Measurements from ENCODE around the gene UBE2E1.
"Not testable (repeated sequence)": the region's sequence is repeated elsewhere in the genome, so short reads cannot be mapped to it uniquely, and the experiment has no call there.

The UBE2E1 gene

DNA sequence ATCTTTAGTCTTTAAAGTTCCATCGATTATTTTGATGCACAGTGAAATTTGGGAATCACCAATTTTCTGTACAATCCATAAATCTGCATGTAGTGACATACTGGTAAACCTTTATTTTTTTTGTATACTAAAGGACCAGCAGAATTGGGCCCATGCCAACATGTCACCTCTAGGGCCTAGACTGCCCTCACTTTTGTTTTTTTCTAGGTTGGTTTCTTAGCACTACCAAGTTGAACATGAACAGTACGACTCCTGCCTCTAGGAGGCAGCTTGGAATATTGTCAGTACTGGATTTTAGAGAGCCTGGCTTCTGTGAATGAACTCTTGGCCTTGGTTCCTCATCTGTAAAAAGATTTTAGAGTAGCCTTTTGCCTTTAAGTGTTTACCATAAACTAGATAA, 78.7 kb downstream of the UBE2E1 start:
- no peak for DNase-seq

DNA sequence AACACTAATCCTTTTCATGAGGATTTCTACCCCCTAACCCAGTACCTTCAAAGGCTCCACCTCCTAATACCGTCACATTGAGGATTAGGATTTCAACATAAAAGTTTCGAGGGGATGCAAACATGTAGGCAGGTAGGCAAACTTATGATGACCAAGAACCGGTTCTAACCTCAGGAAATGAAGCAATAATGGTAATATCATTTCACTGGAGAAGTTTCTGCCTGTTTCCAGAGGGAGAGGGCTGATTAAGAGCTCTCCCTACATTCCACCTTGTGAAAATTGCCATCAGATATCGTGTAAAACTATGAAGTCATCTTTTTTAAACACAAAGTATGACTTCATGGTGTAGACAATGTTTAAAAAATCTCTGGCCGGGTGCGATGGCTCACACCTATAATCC, 79.5 kb downstream of the UBE2E1 start:
- no peak for DNase-seq

DNA sequence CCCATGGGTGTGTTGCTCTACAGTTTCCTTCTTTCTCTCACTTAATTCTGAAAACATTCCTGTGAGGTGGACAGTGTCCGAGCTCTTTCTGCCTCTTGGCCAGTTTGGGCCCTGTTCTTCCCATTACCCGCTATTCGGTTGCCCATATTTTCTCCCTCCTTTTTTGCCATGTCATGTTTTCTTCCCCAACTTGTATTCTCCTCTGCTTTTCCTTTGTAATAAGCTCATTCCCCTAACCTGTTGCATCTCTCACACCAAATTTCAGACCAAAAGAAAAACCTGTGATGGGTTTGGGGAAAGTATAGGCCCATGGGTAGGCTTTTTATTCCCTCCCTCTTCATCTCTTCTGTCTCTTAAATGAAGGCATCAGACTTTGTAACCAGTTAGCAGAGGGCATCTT, 80.6 kb downstream of the UBE2E1 start:
- no peak for DNase-seq

DNA sequence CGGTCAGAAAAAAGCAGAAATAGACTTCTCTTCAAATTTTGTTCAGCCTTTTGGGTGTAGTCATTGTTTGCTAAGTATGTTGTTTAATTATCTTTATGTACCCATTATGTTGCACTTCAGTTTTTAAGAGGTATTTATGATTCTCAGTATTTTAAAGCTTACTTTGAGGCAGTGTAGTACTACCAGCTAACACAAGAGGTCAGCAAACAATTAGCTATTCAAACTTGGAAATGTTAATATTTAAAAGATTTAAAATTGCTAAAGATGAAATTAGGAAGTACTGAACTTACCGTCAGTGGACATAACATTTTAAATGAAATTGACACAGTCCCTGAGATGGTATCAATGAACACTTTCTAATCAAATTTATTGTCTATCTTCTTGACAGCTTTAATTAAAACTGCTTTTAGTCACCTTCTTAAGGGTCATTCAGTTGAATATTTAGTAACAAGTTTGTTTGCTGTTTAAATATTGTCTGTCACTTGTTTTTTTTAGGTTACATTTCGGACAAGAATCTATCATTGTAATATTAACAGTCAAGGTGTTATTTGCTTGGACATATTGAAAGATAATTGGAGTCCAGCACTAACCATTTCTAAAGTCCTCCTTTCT, 83.0 kb downstream of the UBE2E1 start:
- DNase-seq, result peak in 1 of 2 experiments; percentile 29

DNA sequence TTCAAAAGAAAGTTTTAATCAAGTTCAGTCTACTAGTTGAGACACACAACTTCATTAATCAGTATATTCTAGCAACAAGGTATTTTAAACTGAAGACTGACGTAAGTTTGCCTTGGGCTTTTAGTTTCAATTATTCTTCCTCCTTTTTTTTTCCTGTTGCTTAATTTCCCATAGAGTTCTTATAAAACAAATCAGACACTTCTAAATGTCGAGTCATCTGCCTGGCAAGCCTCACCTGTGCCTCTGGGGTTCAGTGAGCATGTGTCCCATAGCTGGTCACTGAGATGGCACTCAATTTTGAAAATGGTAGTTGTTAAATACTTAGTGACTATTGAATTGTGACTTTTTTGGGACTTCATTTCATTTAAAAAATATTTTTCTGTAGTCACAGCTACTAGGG, 83.6 kb downstream of the UBE2E1 start:
- DNase-seq, result no peak

DNA sequence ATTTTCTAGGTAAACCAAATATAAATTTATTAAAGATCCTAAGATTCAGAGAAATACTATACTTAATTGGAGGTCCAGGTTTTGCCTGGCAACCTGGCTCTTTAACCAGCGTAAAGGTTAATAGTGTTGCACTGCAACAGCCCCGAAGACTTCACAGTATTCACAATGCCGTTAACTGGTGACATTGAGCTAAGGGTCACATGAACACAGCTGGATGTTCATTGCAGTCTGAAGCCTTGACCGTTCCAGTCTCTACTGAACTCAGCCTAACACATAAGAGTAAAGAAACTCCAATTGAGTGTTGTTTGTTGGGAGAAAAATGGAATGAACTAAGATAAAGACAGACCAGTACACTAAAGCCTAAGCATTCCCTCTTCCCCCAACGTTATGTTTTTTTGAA, 84.2 kb downstream of the UBE2E1 start:
- no peak for DNase-seq

DNA sequence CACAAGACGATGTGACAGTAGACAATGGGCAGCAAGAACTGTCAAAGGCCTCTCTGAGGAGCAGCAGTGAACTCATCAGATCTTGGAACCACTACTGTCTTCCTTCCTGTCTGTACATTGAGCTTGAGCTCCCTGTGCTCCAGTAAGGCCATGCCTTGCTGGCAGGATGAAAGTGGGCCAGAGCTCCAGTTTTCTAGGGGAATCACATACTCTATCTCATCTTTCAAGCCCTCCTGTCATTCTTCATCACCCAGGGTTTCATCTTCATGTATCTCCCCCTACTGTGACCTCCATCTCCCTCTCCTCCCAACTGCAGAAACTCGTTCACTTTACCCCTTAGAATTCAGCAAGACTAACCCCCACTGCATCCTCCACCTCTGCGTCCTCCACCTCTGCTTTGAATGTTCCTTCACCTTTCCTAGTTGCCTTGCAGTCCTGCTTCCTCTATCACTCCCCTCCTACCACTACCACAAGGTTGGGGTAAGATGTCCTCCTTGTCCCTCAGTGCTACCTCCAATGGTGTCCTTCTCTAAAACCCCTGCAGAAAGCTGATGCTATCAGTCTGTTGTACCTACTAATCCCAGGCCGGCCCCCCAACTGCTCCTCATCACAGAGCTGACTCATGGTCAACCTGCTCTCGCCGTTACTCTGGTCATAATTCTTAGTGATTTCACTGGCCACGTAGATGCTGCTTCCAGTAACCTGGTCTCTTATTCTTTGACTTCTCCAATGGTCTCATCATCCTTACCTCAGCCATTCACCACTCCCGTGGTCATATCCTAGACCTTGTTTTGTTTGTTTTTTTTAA, 88.7 kb downstream of the UBE2E1 start:
- DNase-seq, result no peak

DNA sequence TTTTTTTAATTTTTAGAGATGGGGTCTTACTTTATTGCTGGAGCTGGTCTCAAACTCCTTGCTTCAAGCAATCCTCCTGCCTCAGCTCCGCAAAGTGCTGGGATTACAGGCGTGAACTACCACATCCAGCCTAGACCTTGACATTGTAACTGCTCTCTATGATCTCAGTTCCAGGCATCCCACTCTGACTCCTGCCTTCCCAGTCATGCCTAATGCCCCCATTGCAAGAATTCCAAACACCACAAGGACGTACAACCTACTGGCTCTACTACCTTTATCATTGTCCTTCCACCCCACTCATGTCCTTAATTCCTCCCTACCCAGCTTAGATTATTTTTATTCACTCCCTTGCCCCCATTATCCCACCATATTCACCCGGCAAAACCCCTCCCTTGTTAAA, 89.4 kb downstream of the UBE2E1 start:
- DNase-seq, result no peak

DNA sequence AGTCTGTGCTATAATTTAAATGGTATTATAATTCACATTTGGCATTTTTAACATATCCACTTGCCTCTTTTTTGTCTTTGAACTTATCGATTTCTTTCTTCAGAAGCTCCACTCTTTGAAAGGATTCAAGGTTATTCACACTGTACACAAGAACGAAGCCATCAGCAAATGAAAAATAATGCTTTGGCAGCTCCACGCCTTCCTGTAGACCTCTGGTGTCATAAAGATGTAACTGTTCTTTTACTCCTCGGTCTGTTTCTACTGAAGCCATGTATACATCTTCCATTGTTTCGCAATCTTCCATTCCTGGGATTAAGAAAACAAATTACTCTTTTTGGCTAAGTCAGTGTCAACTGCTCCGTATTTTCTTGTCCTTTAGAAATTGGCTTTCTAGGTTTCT, 95.0 kb downstream of the UBE2E1 start:
- DNase-seq, result no peak

DNA sequence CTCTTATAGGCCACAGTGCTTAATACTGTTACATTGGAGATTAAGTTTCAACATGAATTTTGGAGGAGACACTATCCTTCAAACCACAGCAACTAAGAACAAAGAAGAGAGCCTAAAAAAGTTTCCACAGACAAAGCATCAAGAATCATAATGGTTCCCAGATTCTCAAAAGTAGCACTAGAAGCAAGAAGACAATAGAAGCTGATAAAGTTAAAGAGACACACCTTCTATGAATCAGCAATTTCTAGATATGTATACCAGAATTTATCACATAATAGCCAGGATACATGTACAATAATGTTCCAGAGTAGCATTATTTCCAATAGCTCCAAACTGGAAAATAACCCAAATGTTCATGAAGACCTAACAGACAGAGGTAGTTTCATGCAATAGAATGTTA, 98.8 kb downstream of the UBE2E1 start:
- no peak for DNase-seq

DNA sequence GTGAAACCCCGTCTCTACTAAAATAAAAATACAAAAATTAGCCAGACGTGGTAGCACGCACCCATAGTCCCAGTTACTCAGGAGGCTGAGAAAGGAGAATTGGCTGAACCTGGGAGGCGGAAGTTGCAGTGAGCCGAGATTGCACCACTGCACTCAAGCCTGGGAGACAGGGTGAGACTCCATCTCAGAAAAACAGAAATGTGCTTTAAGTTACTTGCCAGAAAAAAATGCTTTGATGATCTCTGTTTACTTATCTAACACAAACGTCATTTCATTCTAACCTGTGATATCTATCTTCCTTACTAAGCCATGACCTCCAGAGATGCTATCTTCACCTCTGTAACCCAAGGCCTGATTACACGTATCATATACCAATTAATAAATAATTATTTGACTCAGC, 103.6 kb downstream of the UBE2E1 start:
- DNase-seq, result no peak

DNA sequence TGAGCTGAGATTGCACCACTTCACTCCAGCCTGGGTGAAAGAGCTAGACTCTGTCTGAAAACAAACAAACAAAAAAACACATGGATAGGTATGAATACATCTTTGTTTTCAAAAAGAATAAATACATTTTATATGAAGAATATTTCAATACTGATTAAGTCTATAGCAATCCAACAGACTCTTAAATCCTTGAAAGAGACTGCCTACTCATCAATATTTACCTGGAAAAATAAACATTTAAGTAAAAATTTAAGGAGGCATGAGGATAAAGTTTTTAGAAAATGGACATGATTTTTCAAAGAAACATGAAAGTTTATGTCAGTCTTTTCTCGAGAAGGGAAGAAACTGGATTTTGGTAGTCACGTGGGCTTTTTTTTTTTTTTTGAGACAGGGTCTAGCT, 105.6 kb downstream of the UBE2E1 start:
- no peak for DNase-seq

DNA sequence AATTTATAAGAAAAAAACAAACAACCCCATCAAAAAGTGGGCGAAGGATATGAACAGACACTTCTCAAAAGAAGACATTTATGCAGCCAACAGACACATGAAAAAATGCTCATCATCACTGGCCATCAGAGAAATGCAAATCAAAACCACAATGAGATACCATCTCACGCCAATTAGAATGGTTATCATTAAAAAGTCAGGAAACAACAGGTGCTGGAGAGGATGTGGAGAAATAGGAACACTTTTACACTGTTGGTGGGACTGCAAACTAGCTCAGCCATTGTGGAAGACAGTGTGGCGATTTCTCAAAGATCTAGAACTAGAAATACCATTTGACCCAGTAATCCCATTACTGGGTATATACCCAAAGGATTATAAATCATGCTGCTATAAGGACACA, 106.6 kb downstream of the UBE2E1 start:
- not testable (repeated sequence) for DNase-seq

DNA sequence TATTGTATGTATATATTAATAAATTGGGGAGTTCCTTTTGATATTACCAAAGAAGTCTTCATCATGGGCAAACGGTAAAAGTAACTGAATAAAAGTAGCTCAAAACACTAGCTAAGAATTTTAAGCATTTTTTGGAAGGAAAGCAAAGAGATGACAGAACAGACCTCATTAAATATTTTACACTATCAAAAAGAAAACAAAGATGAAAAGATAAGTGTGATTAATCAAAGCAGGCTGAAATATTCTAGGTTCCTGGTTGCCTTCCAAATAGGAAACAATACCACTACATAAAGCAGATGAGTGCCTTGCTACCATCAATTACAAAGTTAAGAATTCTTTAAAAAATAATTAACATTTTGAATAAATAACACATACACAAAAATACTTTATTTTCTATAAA, 107.4 kb downstream of the UBE2E1 start:
- DNase-seq, result no peak

DNA sequence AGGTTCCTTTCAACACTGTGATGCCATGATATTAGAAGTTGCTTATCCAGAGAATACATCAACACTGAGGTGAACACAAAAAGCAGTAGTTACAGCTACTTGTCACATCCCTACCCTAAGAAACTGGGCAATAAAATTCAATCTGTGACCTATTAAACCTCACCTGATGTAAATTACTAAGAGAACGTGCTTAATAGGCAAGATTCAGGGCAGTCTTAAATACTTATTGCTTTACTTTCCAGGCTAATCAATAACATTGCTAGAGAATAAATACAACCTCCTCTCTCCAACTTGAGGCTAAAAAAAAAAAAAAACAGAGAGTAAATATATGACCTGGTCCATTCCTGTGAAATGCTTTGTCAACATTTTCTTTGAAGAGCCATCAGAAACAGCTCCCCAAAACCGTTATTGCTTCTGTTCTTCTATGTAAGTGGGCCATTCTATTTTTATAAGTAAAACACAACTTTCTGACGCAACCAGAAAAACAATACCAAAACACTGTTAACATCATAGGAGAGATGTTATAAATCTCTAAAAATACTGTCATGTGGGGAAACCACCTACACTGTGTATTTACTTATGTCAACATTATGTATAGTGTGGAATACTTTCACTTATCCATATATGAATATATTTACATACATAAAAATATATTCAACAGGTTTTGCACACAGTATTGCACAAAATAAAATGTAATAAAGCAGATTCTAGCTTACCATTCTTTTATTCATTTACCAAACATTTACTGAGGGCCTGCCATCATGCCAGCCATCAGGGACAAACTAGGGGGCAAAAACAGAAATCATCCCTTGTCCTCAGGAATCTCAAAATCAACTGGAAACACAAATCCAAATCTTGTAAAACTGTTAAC, 108.4 kb downstream of the UBE2E1 start:
- DNase-seq, result no peak

DNA sequence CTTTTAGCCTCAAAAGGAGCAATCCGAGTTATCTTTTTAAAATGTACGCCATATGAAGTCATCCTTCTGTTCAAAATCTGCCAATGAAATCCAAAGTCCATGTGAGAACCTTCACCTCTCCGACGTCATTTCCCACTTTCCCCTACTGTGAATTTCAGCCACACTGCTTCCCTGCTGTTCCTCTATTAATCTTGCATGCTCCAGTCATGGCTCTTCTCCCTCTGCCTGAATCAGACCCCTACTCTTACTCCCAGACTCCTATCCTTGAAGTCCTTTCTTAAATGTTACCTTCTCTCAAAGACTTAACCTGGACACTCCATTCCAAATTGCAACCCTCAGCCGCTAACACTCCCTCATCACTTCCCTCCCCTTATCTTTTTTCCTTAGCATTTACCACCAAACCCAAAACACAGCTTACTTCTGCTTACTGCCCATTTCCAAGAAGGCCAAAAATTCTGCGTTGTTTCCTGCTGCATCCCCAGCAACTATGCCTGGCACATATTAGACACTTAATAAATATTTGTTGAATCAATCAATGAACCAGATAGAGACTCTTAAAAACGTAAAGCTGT, 109.9 kb downstream of the UBE2E1 start:
- DNase-seq, result no peak

DNA sequence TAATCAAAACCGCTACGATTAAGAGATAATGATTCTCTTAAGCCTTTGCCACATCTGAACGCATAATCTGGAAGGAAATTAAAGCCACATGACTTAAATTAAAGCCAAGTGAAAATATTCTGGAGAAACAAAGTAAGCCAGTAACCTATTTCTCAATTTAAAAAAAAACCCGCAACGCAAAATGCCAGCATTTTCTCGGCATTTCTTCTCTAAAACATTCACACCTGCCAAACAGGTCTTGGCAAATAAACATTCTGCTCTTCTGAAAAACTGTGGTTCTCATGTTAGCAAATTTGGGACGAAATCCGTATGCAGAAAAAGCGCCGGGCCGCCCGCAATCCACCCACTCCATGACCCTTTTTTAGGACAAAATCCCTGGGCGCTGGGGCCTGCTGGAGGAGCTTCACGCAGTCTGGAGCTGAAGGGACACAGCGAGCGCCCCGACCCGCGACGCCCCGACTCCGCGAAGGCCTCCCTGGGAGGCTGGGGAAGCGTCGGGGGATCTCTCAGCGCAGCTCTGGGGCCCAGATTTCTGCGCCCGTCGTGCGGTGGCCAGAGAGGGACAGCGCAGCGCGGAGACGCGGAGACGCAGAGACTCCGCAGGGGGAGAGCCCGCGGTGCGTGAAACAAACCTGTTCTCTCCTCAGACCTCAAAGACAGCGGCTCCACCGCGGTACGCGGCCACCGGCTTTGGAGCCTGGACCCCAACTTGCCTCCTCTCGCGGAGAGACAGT, 110.6 kb downstream of the UBE2E1 start:
- no peak for DNase-seq

DNA sequence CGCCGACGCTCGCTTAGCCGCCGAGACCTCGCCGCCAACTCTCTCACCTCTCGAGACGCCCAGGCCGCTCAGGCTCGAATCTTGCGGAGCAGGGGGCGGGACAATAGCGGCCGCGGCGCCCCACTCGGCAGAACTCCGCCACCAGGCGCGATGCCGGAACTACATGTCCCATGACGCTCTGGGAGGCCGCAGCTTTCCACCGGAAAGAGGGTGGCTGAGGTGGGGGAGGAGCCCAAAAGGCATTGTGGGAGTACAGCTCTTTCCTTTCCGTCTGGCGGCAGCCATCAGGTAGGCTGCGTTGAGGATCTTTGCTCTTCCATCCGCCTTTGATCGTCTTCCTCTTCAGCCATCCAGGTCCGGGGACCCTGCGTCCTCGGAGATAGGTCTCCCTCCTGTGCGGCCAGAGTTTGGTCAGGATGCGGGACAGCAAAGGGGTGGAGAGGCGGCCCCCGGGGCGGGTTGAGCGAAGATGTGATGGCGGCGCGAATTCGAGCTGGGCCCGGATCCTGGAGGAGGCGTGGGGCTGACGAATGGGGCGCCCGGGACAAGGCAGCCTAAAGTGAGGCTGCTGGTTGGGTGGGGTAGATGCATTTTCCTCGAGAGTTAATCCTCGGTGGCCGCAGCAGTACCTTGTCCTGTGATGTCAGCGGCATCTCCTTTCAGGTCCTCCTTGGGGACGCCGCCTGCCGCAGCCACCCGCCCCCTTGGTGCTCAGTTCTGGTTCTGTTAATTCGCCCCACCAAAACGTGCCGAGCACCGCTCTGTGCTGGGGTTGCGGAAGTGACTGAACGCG, 111.3 kb downstream of the UBE2E1 start, which contains the start of the genes NKIRAS1 and RPL15:
Gene NKIRAS1, minus strand, starts transcription at position 105 of the 793 bp plus-strand sequence. CDS start 6,086 bp downstream, outside the sequence.
Gene RPL15, plus strand, starts transcription at position 247 of the 793 bp plus-strand sequence. CDS start 728 bp downstream, outside the sequence.
- DNase-seq, result peak; percentile 89 to 96

DNA sequence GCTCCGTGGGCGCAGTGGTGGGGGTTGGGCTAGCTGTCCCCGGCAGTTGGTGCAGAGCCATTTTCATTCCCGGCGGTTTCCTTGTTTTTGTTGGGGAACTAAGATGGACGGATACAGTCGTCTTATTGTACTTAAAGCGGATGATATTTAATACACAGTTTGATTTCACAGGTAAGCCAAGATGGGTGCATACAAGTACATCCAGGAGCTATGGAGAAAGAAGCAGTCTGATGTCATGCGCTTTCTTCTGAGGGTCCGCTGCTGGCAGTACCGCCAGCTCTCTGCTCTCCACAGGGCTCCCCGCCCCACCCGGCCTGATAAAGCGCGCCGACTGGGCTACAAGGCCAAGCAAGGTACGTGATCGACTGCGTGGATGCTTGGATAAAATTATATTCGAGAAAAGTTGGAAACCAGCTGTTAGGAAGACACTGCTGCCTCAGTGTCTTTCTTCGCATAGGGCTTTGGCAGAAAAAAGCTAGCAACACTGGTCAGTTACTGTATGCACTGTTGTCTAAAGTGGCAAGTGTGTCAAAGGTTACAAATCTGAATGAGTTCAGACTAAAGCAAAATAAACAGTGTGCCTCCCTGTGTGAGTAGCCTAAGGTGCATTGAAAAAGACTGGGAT, 112.0 kb downstream of the UBE2E1 start:
- DNase-seq, result peak; percentile 27 to 72

DNA sequence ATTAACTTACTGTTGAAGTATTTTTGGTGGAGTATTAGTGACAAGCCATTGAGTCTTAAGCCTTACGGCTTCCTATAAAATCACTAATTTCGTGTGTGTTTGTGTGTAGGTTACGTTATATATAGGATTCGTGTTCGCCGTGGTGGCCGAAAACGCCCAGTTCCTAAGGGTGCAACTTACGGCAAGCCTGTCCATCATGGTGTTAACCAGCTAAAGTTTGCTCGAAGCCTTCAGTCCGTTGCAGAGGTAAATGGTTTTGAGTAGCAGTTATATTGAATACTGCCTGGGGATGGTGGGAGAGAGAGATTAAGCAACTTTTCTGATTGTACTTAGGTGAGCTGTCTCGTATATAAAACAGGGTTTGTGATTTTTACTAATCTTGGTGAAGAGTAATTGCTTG, 112.6 kb downstream of the UBE2E1 start:
- DNase-seq, result not testable (repeated sequence)

DNA sequence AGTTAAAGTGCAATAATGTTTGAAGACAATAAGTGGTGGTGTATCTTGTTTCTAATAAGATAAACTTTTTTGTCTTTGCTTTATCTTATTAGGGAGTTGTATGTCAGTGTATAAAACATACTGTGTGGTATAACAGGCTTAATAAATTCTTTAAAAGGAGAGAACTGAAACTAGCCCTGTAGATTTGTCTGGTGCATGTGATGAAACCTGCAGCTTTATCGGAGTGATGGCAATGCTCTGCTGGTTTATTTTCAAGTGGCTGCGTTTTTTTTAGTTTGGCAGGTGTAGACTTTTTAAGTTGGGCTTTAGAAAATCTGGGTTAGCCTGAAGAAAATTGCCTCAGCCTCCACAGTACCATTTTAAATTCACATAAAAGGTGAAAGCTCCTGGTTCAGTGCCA, 113.9 kb downstream of the UBE2E1 start:
- DNase-seq, result no peak

Measured in NCI-H526 (cell line).